ENCODE data around the gene ANG.
"Not testable (repeated sequence)": the region's sequence is repeated elsewhere in the genome, so short reads cannot be mapped to it uniquely, and the experiment has no call there.

ANG gene

GRCh38 chr14:20732477-20732876 is 43.9 kb downstream of the ANG start:
- intact Hi-C loops (cut with DNase I): no loop called here
- no peak for DNase-seq

- intact Hi-C loops (cut with DNase I): no loop called here
- no peak for DNase-seq
Measured at GRCh38 chr14:20732979-20733635, 44.5 kb downstream of the ANG start.

- no peak for DNase-seq
- intact Hi-C loops (cut with DNase I): no loop called here
Measured at GRCh38 chr14:20733684-20734429, 45.3 kb downstream of the ANG start.

- intact Hi-C loops (cut with DNase I): no loop called here
- DNase-seq: no peak
Measured at GRCh38 chr14:20734430-20734806, 45.9 kb downstream of the ANG start.

GRCh38 chr14:20738292-20738691 is 49.7 kb downstream of the ANG start:
- intact Hi-C loops (cut with DNase I): not testable (repeated sequence)

GRCh38 chr14:20742132-20742531 is 53.6 kb downstream of the ANG start:
- intact Hi-C loops (cut with DNase I): no loop called here
- DNase-seq: no peak

More at GRCh38 chr14:20738292-20738691, 49.7 kb downstream of the ANG start:
- not testable (repeated sequence) for DNase-seq

GRCh38 chr14:20743556-20743955 is 55.0 kb downstream of the ANG start:
- DNase-seq: no peak
- intact Hi-C loops (cut with DNase I): no loop called here

All from posterior cingulate gyrus (tissue), 11 donors.